Caco-2 (cell line): ENCODE measurements around the gene AGAP1. TPM values are rescaled to one million over a fixed set of nuclear protein-coding genes. Genes with fewer than 3 reads are reported as not detected.
"Not testable (repeated sequence)": the region's sequence is repeated elsewhere in the genome, so short reads cannot be mapped to it uniquely, and the experiment has no call there.

ENCODE experiments used
- BruUV-seq: library from RNA; stranded (reverse); fragments of 400-500 nt; replicated peaks from 2 replicates; lab custom pipeline; 2021; lab: Mats Ljungman, UMichigan
- CTCF ChIA-PET: fragments of 300-600 bp; sonication (Branson Sonifier 250); formaldehyde crosslinking; loops from one replicate; lab custom pipeline; 2022; ENCODE audit warnings: antibody characterized with exemption; lab: Charles Lee
- POLR2A ChIA-PET: fragments of 300-600 bp; sonication (Branson Sonifier 250); formaldehyde crosslinking; loops from one replicate; lab custom pipeline; 2022; ENCODE audit warnings: antibody characterized with exemption; lab: Charles Lee
- DNase-seq, 2 experiments: peaks; one replicate each; pipeline versions ENCODE4 v3.0.0 to v3.0.0-alpha.2; 2020 to 2022
- H3K27me3 ChIP-seq: replicated peaks from 2 replicates; pipeline ENCODE4 v1.6.0; 2011; ENCODE audit warnings: low read length; ENCODE audit not compliant: control insufficient read depth, insufficient read depth
- H3K36me3 ChIP-seq: 2 replicates; pipeline ENCODE4 v1.5.1; 2011; ENCODE audit warnings: low read length; ENCODE audit not compliant: control insufficient read depth, insufficient read depth
- H3K4me1 ChIP-seq: fragments of 250-450 bp; sonication (Bioruptor Pico); 2 replicates; pipeline ENCODE4 v1.5.1; 2020; ENCODE audit warnings: mild to moderate bottlenecking
- H3K4me3 ChIP-seq: 2 replicates; pipeline ENCODE4 v1.5.1; 2011; ENCODE audit warnings: low read depth, mild to moderate bottlenecking, control low read depth, low read length
- H3K9me3 ChIP-seq: fragments of 250-450 bp; sonication (Bioruptor Pico); 2 replicates; pipeline ENCODE4 v1.5.1; 2020; ENCODE audit warnings: mild to moderate bottlenecking, moderate library complexity
- H3K27ac Mint-ChIP-seq: one replicate; pipeline ENCODE4 v1.8.0; 2022; ENCODE audit warnings: mixed read lengths; ENCODE audit not compliant: unreplicated experiment
- H3K27me3 Mint-ChIP-seq: one replicate; pipeline ENCODE4 v1.8.0; 2022; ENCODE audit warnings: mixed read lengths; ENCODE audit not compliant: insufficient read depth, unreplicated experiment
- H3K36me3 Mint-ChIP-seq: one replicate; pipeline ENCODE4 v1.8.0; 2022; ENCODE audit warnings: mild to moderate bottlenecking, mixed read lengths; ENCODE audit not compliant: insufficient read depth, unreplicated experiment
- H3K4me1 Mint-ChIP-seq: one replicate; pipeline ENCODE4 v1.8.0; 2022; ENCODE audit warnings: low read depth, mixed read lengths; ENCODE audit not compliant: unreplicated experiment
- H3K4me3 Mint-ChIP-seq: one replicate; pipeline ENCODE4 v1.8.0; 2022; ENCODE audit warnings: mild to moderate bottlenecking, moderate library complexity, mixed read lengths; ENCODE audit not compliant: unreplicated experiment
- H3K9me3 Mint-ChIP-seq: one replicate; pipeline ENCODE4 v1.8.0; 2022; ENCODE audit warnings: mixed read lengths; ENCODE audit not compliant: unreplicated experiment
- intact Hi-C: fragments of 100-400 bp; cut with micrococcal nuclease; formaldehyde crosslinking; loops from one replicate; pipeline ENCODE4 v1.10.0; 2022; ENCODE audit not compliant: unreplicated experiment
- total RNA-seq: library from RNA; stranded (reverse); gene quantifications from 2 replicates; pipeline ENCODE4 v1.2.3, GENCODE V29; 2022
- TF ChIP-seq, protein P1 (sequence below), 2 experiments: fragments of 200-600 bp in 1 of 2; IDR thresholded peaks; 1 replicate in 1 of 2; 2 replicates in 1 of 2; pipeline versions ENCODE4 v1.5.1 to v1.8.0; 2011 to 2022; ENCODE audit warnings: antibody characterized with exemption in 1 of 2, control low read depth in 1 of 2, inconsistent platforms in 1 of 2, low read depth in 1 of 2, low read length in 1 of 2, mild to moderate bottlenecking in 1 of 2, moderate library complexity in 1 of 2; ENCODE audit not compliant: insufficient read depth in 1 of 2, severe bottlenecking in 1 of 2, unreplicated experiment in 1 of 2

AGAP1 gene
- total RNA-seq, 1 experiment from 2014 or later, result 41.7 TPM

GRCh38 chr2:236088368-236089057, 594.7 kb downstream of the AGAP1 start:
- Histone ChIP-seq H3K27me3 (no peaks in the 10 kb centered on the region), H3K4me3 (no peak overlapping the region), H3K4me1 (no peaks in the 10 kb centered on the region), H3K9me3 (no peaks in the 10 kb centered on the region), H3K36me3 (no peaks in the 10 kb centered on the region)
- intact Hi-C loops, result no loop called here
- no peaks in the 10 kb centered on the region for H3K27me3 Mint-ChIP-seq
- no peaks in the 10 kb centered on the region for H3K4me1 Mint-ChIP-seq
- no peak overlapping the region for H3K27ac Mint-ChIP-seq
- no peaks in the 10 kb centered on the region for H3K36me3 Mint-ChIP-seq
- ChIA-PET POLR2A (interaction anchor here (0.6 kb wide), 1 partner anchor 20 kb away, joined by 5 read pairs; no protein-coding TSS in a partner anchor), CTCF (no interaction called here)
- no peaks in the 10 kb centered on the region for H3K9me3 Mint-ChIP-seq
- no peak for DNase-seq
- no peak overlapping the region for H3K4me3 Mint-ChIP-seq
- TF ChIP-seq, protein P1, sequence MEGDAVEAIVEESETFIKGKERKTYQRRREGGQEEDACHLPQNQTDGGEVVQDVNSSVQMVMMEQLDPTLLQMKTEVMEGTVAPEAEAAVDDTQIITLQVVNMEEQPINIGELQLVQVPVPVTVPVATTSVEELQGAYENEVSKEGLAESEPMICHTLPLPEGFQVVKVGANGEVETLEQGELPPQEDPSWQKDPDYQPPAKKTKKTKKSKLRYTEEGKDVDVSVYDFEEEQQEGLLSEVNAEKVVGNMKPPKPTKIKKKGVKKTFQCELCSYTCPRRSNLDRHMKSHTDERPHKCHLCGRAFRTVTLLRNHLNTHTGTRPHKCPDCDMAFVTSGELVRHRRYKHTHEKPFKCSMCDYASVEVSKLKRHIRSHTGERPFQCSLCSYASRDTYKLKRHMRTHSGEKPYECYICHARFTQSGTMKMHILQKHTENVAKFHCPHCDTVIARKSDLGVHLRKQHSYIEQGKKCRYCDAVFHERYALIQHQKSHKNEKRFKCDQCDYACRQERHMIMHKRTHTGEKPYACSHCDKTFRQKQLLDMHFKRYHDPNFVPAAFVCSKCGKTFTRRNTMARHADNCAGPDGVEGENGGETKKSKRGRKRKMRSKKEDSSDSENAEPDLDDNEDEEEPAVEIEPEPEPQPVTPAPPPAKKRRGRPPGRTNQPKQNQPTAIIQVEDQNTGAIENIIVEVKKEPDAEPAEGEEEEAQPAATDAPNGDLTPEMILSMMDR (IDR thresholded peaks at IDR 0.05; ENCODE audit: insufficient read depth in 1 of 2, low read depth in 1 of 2, low read length in 1 of 2, severe bottlenecking in 1 of 2, unreplicated experiment in 1 of 2), result no peak
- BruUV-seq, result no TSS peak

DNA sequence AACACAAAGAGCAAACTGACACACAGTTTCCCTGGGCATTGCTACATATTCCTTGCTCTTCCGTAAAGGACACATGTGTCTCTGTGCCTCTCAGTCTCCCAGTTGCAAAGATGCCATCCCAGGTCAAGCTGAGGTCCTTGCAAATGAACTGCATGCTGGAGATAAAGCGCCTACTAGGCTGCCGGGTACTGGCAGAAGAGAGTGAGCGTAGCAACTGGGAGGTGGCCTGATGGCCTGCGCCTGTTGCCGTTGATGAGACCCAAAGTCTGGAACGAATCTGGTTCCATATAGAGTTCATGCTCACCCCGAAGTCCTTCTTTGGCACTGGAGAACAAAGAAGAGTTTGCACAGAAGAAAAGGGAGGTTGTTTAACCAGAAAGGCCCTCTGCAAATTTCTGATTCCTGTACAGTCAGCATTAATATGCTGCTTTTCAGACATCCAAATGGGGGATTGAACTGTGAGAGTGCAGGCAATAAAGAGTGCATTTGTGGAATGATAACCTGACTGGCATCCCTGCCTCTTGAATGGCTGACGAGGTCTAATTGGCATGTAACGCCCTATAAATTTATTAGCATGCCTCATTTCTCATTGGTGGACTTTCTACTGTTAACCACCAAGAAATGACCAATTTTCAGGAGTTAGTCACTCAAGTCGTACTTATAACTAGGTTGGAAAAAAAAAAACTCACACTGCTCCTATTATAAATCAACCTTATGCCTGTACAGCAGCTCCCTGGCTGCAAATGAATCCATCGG, 595.6 kb downstream of the AGAP1 start:
- Mint-ChIP-seq H3K4me3 (no peak overlapping the region), H3K27me3 (no peaks in the 10 kb centered on the region), H3K4me1 (no peaks in the 10 kb centered on the region), H3K9me3 (no peaks in the 10 kb centered on the region), H3K36me3 (no peaks in the 10 kb centered on the region), H3K27ac (no peak overlapping the region)
- DNase-seq, result no peak
- TF ChIP-seq, protein P1 (IDR thresholded peaks at IDR 0.05; ENCODE audit: insufficient read depth in 1 of 2, low read depth in 1 of 2, low read length in 1 of 2, severe bottlenecking in 1 of 2, unreplicated experiment in 1 of 2), result no peak
- no peak overlapping the region for H3K4me3 ChIP-seq
- intact Hi-C loops, result no loop called here
- BruUV-seq, result no TSS peak
- H3K27me3 ChIP-seq, result no peaks in the 10 kb centered on the region
- no peaks in the 10 kb centered on the region for H3K9me3 ChIP-seq
- H3K36me3 ChIP-seq, result no peaks in the 10 kb centered on the region
- ChIA-PET CTCF (no interaction called here), POLR2A (no interaction called here)
- H3K4me1 ChIP-seq, result no peaks in the 10 kb centered on the region

- no peaks in the 10 kb centered on the region for H3K4me1 Mint-ChIP-seq
- CTCF ChIA-PET, result no interaction called here
Observed at GRCh38 chr2:236090027-236090382, 596.2 kb downstream of the AGAP1 start.

DNA sequence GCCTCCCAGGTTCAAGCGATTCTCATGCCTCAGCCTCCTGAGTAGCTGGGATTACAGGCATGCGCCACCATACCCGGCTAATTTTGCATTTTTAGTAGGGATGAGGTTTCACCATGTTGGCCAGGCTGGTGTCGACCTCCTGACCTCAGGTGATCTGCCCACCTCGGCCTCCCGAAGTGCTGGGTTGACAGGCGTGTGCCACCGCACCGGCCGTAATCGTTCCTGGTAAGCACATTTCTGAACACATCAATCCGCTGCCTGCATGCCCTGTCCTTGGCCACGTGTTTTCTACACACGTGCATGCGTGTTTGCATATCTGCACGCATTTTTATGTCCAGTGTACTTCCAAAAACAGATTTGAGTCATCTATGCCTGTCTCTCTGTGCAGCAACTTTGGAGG, 597.0 kb downstream of the AGAP1 start:
- H3K36me3 Mint-ChIP-seq, H3K27ac Mint-ChIP-seq, DNase-seq, H3K4me3 ChIP-seq, H3K27me3 ChIP-seq, CTCF ChIA-PET, H3K27me3 Mint-ChIP-seq, intact Hi-C loops, BruUV-seq, H3K36me3 ChIP-seq, H3K4me1 ChIP-seq, POLR2A ChIA-PET, H3K4me1 Mint-ChIP-seq, H3K9me3 ChIP-seq, H3K9me3 Mint-ChIP-seq, H3K4me3 Mint-ChIP-seq: not testable (repeated sequence)

More at GRCh38 chr2:236090027-236090382, 596.2 kb downstream of the AGAP1 start:
- Histone ChIP-seq H3K4me1 (no peaks in the 10 kb centered on the region), H3K27me3 (no peaks in the 10 kb centered on the region), H3K9me3 (no peaks in the 10 kb centered on the region), H3K36me3 (no peaks in the 10 kb centered on the region), H3K4me3 (no peak overlapping the region)
- POLR2A ChIA-PET, result no interaction called here
- Mint-ChIP-seq H3K27me3 (no peaks in the 10 kb centered on the region), H3K4me3 (no peak overlapping the region), H3K9me3 (no peaks in the 10 kb centered on the region), H3K36me3 (no peaks in the 10 kb centered on the region), H3K27ac (no peak overlapping the region)
- no peak for DNase-seq
- TF ChIP-seq, protein P1 (IDR thresholded peaks at IDR 0.05; ENCODE audit: insufficient read depth in 1 of 2, low read depth in 1 of 2, low read length in 1 of 2, severe bottlenecking in 1 of 2, unreplicated experiment in 1 of 2), result no peak
- intact Hi-C loops, result no loop called here
- no TSS peak for BruUV-seq
